Ramos (cell line): Measurements from ENCODE around the gene PLPP4.

ENCODE experiments used
- in situ Hi-C: fragments of 300-500 bp; cut with MboI; formaldehyde crosslinking; loops from one replicate; pipeline ENCODE4 v1.14.3; 2022; ENCODE audit warnings: low sequenced_read_pairs; ENCODE audit not compliant: unreplicated experiment

Gene PLPP4

DNA sequence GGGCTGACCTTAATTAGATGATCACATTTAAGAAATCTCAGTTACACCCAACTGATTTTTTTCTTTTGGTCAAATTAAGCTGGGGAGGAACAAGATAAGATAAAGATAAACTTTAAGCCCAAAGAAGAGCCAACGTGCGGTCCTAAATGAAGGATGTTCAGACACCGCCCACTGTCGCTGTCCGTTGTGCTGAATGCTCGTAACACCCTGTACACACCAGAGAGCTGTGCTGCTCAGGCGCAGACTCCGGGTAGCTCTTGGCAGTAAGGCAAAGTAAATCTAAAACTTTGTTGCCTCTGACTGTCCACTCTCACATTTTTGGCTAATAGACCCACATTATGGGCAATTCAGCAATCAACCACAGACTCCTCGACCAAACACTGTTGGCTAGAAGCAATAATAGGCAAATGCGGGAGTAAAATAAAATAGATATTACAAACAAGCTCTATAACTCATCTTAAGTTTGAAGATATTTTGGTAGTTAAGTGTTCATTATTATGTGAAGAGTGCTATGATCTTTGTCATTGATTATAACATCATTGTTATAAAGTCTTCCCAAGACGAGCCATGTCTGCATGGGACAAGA is 57.1 kb downstream of the PLPP4 start:
- in situ Hi-C loops, result no loop called here

DNA sequence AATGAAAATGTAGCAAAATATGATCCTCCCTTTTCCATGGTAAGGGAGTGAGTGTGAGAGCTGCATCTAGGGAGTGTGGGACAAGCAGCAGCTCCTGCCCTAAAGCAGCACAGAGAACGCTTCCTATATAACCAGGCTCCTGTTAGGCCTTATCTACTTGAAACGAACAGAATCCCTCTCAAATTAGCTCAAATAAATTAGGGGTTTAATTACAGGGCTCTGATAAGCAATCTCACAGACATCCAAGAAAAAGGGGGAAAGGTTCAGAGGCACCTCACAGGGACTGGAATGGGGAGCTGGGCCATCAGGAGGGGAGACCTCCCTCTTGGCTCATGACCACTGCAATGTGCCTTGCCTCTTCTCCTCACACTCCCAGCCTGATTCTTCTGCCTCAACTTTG is 57.9 kb downstream of the PLPP4 start:
- in situ Hi-C loops, result no loop called here

DNA sequence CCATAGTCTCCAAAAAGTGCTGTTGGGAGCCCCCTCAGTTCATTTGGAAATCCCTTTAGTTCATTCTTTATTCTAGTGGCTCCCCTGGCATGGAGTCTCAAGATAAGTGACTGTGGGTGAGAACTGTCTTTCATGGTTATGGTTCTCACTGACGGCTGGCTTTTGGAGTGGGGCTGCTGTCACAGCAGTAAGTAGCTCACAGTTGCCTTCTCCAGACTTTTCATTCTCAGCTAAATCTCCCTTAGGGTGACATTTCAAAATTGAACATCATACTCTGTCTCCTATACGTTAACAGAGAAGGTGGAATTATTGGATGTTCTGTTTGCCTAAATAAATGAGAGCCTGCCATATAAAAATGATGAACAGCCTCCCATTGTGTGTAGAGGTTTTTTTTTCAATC is 58.7 kb downstream of the PLPP4 start:
- in situ Hi-C loops, result no loop called here

DNA sequence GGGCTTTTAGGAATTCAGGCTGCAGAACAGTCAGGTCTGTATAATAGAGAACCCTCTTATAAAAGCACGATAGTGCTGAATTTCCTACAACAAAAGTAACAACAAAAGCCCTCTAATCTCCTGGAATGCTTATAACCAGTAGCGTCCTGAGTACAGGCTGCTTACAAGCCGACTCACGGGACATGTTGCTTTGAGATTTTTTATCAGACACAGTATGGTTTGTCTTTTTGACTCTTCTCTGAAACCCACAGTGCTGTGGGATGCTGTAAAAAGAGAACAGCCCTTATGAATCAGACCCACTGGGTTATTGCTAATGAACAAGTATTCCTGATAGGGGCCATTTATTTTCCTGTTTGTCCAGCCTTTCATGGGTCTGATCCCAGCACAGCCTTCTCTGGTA is 59.4 kb downstream of the PLPP4 start:
- in situ Hi-C loops, result no loop called here

DNA sequence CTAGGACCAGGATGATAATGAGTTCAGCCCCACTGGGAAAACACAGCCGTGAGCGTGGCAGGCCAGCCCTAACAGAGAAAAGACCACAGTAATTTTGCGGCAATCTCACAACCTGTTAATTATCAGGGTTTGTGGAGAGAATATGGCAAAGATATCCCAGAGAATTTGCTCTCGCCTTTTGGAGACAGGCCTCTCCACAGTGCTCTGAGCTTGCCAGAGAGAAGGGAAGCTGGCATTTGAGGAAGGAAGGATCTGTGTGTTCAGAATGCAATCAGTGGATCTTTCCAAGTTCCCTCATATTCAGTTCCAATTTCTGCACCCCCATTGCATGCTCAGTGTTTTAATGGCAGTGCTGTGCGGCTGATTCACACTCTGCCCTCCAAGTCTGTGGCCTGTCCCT is 60.2 kb downstream of the PLPP4 start:
- in situ Hi-C loops, result no loop called here

DNA sequence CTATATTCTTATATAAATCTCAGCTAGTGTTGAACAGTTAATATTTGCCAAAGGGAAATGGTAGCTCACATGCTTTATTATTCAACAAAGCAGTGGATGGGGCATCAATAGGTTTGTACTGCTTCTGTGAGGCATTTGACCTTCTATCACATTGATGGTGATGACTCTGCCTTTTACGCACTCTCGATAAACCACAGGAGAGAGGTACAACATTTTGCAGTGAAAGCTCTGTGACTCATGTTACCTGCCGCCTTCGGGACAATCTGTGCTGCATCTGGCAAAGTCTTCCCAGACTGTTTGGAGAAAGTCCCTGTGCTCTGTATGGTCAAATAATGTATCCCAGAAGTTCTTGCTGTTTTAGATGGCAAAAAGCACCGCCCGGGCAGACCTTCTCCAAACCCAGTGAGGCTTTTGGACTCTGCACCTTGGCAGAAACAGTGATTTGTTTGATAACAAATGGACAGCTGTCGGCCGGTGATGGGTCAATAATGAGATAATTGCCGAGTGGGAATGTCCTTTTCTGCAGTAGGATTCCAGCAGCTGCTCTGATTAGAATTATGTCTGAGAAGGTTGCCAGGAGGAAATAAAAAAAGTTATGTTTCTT is 61.0 kb downstream of the PLPP4 start:
- in situ Hi-C loops, result no loop called here

DNA sequence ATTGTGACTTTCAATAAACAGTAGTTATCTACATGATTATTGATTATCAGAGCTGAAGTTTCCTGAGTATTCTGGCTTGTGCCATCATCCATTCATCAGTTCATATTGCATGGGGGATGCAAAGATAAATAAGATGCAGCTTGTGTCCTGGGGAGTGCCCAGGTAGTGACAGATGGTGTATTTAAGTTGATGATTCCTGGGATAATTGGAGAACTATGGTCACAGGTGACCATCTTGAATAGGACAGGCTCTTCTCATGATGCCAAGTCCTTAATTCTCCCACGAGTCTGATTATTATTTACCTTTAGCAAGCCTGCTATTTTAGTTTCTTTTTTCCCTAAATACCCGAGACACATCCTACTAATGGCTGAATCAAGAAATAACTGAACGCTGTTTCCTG is 64.9 kb downstream of the PLPP4 start:
- in situ Hi-C loops, result no loop called here

DNA sequence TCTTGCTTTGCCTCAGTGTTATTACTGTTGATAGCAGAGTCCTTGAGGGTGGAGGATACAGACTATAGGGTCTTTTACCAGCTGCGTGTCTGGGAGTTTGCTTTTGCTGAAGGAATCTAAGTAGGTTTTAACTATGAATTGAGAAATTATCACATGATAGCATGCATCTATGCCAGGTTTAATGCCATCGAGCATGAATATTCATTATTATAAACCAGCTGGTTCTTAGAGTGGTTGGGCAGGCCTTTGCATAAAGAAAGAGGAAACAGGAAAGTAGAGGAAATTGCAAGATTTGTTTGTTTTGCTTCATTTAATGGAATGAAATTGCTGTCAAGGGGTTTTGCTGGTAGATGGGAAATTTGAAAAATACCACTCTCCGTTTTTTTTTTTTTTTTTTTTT is 70.7 kb downstream of the PLPP4 start:
- in situ Hi-C loops, result no loop called here

DNA sequence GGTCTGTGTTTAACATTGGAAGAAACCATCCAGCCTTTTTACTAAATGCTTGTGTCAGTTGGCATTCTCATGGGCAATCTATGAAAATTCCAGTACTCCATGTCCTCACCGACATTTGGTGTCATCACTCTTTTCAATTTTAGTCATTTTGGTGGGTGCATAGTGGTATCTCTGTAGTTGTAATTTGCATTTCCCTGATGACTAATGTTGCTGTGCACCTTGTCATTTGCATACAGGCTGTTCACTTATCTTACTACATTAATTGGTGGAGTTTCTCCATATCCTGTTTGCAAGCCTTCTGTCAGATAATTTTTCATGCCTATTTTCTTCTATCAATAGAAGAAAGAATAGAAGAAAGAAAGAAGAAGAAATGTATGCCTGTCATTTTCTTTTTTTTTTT is 73.7 kb downstream of the PLPP4 start:
- in situ Hi-C loops, result no loop called here

DNA sequence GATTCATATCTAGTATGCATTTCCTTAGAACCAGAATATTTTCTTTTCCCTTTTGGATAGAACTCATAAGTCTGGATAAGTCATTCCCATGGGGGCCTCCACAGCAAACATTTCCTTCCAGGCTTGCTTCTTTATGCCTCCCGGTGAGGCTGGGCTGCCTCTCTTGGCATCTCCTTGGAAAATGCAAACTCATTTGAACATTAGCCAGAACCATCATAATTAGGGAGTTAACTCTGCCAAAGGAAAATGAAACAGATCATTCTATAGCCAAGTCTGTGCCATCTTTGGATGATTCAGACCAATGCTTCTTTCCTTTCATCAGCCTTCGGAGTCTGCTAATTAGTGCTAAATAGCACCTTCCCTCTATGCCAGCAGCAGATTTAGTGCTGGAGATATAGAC is 81.1 kb downstream of the PLPP4 start:
- in situ Hi-C loops, result no loop called here

DNA sequence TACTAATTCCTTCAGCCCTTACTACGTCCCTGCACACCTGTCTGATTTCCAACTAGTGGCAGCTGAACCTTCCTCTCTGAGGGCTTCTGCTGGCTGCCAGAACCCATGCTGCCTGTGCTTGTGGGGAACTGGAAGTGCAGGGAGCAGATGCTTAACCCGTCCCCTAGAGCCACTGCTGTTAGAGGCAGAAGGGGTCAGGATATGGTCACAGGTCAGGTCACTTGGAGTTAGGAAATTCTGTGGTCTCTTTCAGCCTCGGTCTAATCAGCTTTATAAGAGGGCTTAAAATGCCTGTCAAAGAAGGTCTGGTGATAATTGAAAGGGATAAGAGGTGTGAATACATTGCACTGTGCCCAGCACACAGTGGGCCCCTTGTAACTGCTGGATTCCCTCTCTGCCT is 82.0 kb downstream of the PLPP4 start:
- in situ Hi-C loops, result no loop called here

DNA sequence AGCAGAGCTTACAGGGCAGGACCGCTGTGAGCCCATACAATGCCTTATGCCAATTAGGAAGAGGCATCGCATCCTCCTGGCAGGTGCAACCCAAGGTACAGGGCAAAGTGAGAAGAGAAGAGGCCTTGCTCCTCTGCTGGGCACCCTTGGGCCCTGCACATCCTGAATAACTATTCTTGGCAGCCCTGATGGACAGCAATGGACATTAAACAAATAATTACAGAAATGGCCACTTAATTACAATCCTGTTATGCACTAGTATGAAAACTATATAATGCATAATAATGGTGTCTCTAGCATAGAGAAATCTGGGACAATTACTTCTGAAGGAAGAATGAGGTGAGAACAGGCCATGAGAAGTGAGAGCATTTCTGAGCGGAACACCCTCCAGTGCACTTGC is 83.5 kb downstream of the PLPP4 start:
- in situ Hi-C loops, result no loop called here

DNA sequence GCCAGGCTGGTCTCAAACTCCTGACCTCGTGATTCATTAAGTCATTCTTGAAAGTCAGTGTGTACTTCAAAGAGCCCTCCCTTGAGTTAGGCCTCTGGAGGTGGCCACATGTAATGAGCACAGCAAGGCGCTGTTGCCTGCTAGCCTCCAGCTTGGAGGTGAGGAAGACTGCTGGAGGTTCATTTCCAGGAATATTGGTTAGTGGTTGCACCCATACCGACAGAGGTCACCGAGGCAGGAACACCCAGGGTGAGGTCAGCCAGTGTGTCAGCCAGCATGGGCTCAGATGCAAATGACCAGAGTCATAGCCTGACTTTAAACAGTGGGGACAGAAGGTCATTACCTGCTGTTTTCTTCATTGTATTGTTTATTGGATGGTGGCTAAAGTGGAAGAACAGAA is 85.0 kb downstream of the PLPP4 start:
- in situ Hi-C loops, result no loop called here

DNA sequence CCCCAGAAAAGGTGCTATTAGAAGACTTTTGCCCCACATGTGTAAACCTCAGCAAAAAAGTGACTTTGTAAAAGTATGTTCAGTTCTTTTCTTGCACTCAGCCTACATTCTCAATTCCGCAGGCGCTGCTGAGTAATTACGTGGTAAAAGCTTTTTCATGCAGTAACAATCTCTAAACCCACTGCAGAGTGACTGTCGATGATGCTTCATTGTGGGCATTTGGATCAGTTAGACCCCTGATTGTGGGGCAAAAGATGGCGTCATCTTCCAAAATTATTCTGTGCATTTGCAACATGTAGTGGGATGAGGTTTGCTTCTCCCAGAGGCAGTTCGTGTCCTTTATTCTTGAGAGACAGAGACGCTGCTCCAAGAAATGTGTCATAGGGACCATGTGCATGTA is 85.6 kb downstream of the PLPP4 start:
- in situ Hi-C loops, result no loop called here

DNA sequence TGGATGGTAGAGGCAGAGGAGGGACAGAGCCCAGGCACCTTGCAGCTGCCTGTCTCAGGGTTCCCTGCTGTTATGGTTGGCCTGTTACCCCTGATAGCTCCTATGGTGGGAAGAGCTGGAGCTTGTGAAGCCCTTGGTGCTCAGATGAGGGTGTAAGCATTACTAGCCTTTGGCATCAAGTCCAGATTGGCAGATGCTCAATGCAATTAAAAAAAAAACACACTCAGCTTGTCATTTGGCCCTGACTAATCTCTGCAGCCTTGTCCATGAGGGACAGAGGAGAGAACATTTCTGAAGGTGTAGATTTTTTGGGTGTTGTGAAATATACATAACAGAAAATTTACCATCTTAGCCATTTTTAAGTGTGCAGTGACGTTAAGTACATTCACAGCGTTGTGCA is 86.3 kb downstream of the PLPP4 start:
- in situ Hi-C loops, result no loop called here

DNA sequence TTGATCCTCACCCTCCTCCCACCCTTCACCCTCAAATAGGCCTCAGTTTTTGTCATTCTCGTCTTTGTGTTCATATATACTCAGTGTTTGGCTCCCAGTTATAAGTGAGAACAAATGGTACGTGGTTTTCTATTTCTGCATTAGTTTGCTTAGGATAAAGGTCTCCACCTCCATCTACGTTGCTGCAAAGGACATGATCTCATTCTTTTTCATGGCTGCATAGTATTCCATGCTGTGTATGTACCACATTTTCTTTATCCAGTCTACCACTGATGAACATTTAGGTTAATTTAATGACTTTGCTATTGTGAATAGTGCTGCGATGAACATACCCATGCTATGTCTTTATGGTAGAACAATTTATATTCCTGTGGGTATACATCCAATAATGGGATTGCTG is 91.2 kb downstream of the PLPP4 start:
- in situ Hi-C loops, result no loop called here

DNA sequence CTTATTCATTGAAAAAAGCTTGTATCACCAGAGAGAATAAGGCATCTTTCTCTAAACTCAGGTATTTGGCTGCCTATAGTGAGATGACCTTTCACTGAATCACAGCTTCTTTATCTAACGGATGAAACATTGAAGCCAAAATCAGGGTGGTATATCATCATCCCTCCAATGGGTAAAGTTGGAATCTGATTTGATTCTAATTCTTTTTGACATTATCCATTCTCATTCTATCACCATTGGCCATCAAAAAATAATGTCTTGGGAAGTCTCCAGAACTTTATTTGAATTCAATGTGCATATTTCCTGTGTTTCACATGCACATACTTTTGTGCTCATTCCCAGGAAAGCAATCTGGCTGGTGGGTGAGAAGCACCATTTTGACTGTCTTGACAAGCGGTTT is 95.2 kb downstream of the PLPP4 start:
- in situ Hi-C loops, result no loop called here

DNA sequence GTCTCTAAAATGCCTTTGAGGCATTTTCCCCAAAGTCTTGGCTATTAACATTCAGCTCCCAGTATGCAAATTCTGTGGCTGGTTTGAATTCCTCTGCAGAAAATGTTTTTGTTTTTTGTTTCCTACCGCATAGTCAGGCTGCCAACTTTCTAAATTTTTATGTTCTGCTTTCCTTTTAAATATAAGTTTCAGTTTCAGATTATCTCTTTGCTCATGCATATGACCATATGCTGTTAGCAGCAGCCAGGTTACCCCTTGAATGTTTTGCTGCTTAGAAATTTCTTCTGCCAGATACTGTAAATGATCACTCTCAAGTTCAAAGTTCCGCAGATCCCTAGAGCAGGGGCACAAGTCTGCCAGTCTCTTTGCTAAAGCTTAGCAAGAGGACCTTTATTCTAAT is 96.9 kb downstream of the PLPP4 start:
- in situ Hi-C loops, result no loop called here

DNA sequence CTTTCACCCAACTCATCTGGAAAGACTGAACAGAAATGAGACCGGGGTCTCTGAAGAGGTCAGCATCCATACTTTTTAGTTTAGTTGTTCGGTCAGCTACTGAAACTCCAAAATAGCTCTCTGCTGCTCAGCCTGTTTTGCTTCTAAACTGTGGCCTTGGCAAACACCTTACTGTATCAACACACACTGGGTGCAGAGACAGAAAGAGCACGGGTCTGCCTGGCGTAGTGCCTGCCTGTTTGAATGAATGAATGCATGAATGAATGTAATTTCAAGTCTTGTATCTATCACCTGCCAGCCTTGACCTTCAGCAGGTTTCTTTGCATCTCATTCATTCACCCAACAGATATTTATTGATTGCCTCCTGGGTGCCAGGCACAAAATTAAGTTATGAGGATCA is 98.4 kb downstream of the PLPP4 start:
- in situ Hi-C loops, result no loop called here

DNA sequence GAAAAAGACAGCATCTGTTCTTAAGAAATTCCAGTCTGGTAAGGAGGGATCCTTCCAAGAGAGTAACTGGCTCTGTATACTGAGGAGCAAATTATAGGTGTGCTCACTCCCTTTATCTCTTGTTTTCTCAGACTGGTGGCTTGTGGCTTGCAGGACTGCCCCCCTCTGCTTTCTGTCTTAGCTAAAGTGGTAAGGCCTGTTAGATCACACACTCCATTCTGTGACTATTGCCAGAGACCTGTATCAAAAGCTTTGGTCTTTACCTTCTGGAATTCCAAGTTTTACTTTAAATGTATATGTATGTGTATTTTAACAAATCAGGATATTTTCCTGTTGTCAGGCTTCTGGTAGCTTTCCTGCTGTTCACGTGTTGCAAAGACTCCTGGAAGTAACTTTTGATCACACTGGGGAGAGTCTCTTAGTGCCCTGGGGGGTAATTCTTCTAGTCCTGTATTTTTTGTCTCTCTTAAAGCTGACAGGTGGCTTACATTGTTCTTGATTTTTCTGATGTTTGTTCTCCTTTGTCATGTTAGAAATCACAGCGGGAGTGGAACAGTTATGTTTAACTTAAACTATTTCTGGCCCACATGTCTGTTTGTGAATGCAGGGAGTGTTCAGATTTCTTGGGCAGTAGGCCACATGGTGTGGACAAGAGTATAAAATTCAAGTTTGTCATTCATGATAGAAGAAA is 99.0 kb downstream of the PLPP4 start:
- in situ Hi-C loops, result no loop called here

DNA sequence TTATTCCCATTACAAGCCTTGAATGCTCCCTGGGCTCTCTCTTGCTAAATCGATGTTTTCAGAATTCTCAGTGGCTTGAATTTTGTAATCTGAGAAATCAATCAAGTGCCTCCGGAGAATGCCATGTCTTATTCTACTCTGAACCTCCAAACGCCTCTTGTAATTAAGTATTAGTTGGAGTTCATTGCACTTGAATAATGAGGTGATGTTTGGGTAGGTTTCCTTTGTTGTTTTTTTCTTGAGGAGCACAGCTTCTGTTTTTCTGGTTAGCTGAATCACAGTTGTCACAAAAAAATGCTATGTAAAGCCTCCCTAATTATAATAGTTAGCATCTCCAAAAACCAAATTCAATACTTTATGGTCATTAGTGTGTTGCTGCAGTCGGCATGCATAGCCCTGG is 100.3 kb downstream of the PLPP4 start:
- in situ Hi-C loops, result no loop called here

DNA sequence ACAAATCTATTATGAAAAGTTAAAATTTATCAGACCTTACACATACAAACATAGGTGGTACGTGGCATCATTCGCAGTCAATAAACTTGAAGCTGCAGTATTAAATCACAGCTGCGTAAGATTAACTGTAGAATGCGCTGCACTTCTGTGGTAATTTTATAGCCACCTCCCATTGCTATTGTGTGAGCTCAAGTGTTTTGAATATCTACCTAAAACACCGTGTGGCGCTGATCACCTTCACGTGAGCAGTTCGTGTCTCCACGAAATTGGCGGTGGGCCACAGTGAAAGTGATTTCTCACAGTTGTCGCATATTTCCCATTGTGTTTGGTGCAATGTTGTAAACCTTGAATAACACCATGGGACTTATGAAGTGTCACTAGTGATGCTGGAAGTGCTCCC is 102.8 kb downstream of the PLPP4 start:
- in situ Hi-C loops, result no loop called here
